Activated effector memory CD4-positive, alpha-beta T cell treated with Interleukin-2 at 50 U/mL for 16 hours (primary cell): ENCODE results near the gene GRB10.

ENCODE experiments used
- DNase-seq: peaks from one replicate; pipeline ENCODE4 v3.0.0-alpha.2; 2020

Gene GRB10

GRCh38 chr7:50714857-50715256 lies 67.8 kb downstream of the GRB10 start:
- no peak for DNase-seq

GRCh38 chr7:50713123-50713965 lies 69.4 kb downstream of the GRB10 start:
- no peak for DNase-seq

GRCh38 chr7:50712252-50713122 lies 70.2 kb downstream of the GRB10 start:
- no peak for DNase-seq

- no peak for DNase-seq
Observed at GRCh38 chr7:50711271-50712175, 71.2 kb downstream of the GRB10 start.

GRCh38 chr7:50710441-50711154 lies 72.1 kb downstream of the GRB10 start:
- DNase-seq: no peak

- no peak for DNase-seq
Observed at GRCh38 chr7:50709151-50709550, 73.5 kb downstream of the GRB10 start.

- no peak for DNase-seq
Observed at GRCh38 chr7:50707236-50708006, 75.3 kb downstream of the GRB10 start.

GRCh38 chr7:50706469-50706937 lies 76.2 kb downstream of the GRB10 start:
- DNase-seq: no peak

- DNase-seq: no peak
Observed at GRCh38 chr7:50704844-50705243, 77.9 kb downstream of the GRB10 start.

- no peak for DNase-seq
Observed at GRCh38 chr7:50703654-50704053, 79.0 kb downstream of the GRB10 start.

GRCh38 chr7:50699143-50699542 lies 83.6 kb downstream of the GRB10 start:
- no peak for DNase-seq

GRCh38 chr7:50697748-50698147 lies 84.9 kb downstream of the GRB10 start:
- no peak for DNase-seq

GRCh38 chr7:50696810-50697582 lies 85.7 kb downstream of the GRB10 start:
- DNase-seq: no peak

- DNase-seq: no peak
Observed at GRCh38 chr7:50695026-50695425, 87.7 kb downstream of the GRB10 start.

GRCh38 chr7:50693455-50694130 lies 89.1 kb downstream of the GRB10 start:
- DNase-seq: no peak

- no peak for DNase-seq
Observed at GRCh38 chr7:50690541-50691011, 92.1 kb downstream of the GRB10 start.

- DNase-seq: no peak
Observed at GRCh38 chr7:50688226-50688590, 94.5 kb downstream of the GRB10 start.

GRCh38 chr7:50687575-50688225 lies 95.0 kb downstream of the GRB10 start:
- no peak for DNase-seq

GRCh38 chr7:50687096-50687495 lies 95.6 kb downstream of the GRB10 start:
- no peak for DNase-seq
